Liver (tissue), 9 donors: ENCODE measurements around the gene DDX24. TPM values are rescaled to one million over a fixed set of nuclear protein-coding genes. Genes with fewer than 3 reads are reported as not detected.

Source experiments
- DNase-seq: peaks from one replicate; pipeline ENCODE4 v3.0.0-alpha.2; 2017; ENCODE audit warnings: low spot score
- H3K27ac ChIP-seq, 2 donors: one replicate each; pipeline ENCODE4 v1.7.0; 2013; ENCODE audit warnings: inconsistent platforms in 2 of 2, low read length in 2 of 2, control low read depth in 1 of 2, low read depth in 1 of 2, mild to moderate bottlenecking in 1 of 2
- H3K27me3 ChIP-seq, 4 donors: one replicate each; pipeline versions ENCODE4 v1.6.1 to v1.7.0; 2013; ENCODE audit warnings: low read length in 3 of 4, inconsistent platforms in 1 of 4, mild to moderate bottlenecking in 1 of 4, moderate library complexity in 1 of 4; ENCODE audit not compliant: control insufficient read depth in 4 of 4, insufficient read depth in 4 of 4
- H3K36me3 ChIP-seq, 4 donors: one replicate each; pipeline versions ENCODE4 v1.6.1 to v1.7.0; 2013; ENCODE audit warnings: low read length in 3 of 4, mild to moderate bottlenecking in 3 of 4, low read depth in 1 of 4, moderate library complexity in 1 of 4; ENCODE audit not compliant: control insufficient read depth in 4 of 4, insufficient read depth in 3 of 4
- H3K4me1 ChIP-seq, 4 donors: one replicate each; pipeline versions ENCODE4 v1.6.1 to v1.7.0; 2013; ENCODE audit warnings: low read length in 3 of 4, mild to moderate bottlenecking in 3 of 4, moderate library complexity in 1 of 4; ENCODE audit not compliant: control insufficient read depth in 4 of 4, insufficient read depth in 4 of 4
- H3K4me3 ChIP-seq, 3 donors: one replicate each; pipeline versions ENCODE4 v1.6.1 to v1.7.0; 2013; ENCODE audit warnings: low read length in 3 of 3, control low read depth in 1 of 3, low read depth in 1 of 3, mild to moderate bottlenecking in 1 of 3
- H3K9ac ChIP-seq, 2 donors: one replicate each; pipeline ENCODE4 v1.7.0; 2013; ENCODE audit warnings: low read length in 2 of 2, mild to moderate bottlenecking in 2 of 2, moderate library complexity in 2 of 2, control low read depth in 1 of 2, low read depth in 1 of 2
- H3K9me3 ChIP-seq, 4 donors: one replicate each; pipeline versions ENCODE4 v1.6.1 to v1.7.0; 2013; ENCODE audit warnings: low read length in 3 of 4; ENCODE audit not compliant: control insufficient read depth in 4 of 4
- ATF3 ChIP-seq: IDR thresholded peaks from 2 replicates; pipeline ENCODE4 v1.6.1; 2016; ENCODE audit warnings: antibody characterized with exemption
- CTCF ChIP-seq: fragments of 150-350 bp; IDR thresholded peaks from 2 replicates; pipeline ENCODE4 v1.5.1; 2017; ENCODE audit warnings: improper control_type of control experiment, low read depth, low read length; ENCODE audit not compliant: missing input control
- EGR1 ChIP-seq, 2 donors: IDR thresholded peaks; 2 replicates each; pipeline ENCODE4 v1.6.1; 2016 to 2018; ENCODE audit warnings: antibody characterized with exemption in 2 of 2, low read depth in 2 of 2
- FOXA1 ChIP-seq: IDR thresholded peaks from 2 replicates; pipeline ENCODE4 v1.6.1; 2016; ENCODE audit warnings: antibody characterized with exemption
- FOXA2 ChIP-seq: IDR thresholded peaks from 2 replicates; pipeline ENCODE4 v1.6.1; 2016; ENCODE audit warnings: antibody characterized with exemption
- GABPA ChIP-seq, 2 donors: IDR thresholded peaks in 1 of 2; conservative IDR thresholded peaks in 1 of 2; 2 replicates each; pipeline ENCODE4 v1.6.1; 2016; ENCODE audit warnings: antibody characterized with exemption in 2 of 2, mild to moderate bottlenecking in 1 of 2, moderate library complexity in 1 of 2
- HNF4A ChIP-seq, 2 donors: conservative IDR thresholded peaks; 2 replicates each; pipeline ENCODE4 v1.6.1; 2016; ENCODE audit warnings: antibody characterized with exemption in 2 of 2, mild to moderate bottlenecking in 2 of 2
- HNF4G ChIP-seq: IDR thresholded peaks from 2 replicates; pipeline ENCODE4 v1.6.1; 2016; ENCODE audit warnings: antibody characterized with exemption
- JUND ChIP-seq, 2 donors: IDR thresholded peaks; 2 replicates each; pipeline ENCODE4 v1.6.1; 2016; ENCODE audit warnings: antibody characterized with exemption in 2 of 2
- NR2F2 ChIP-seq: IDR thresholded peaks from 2 replicates; pipeline ENCODE4 v1.6.1; 2016; ENCODE audit warnings: antibody characterized with exemption
- RAD21 ChIP-seq, 2 donors: IDR thresholded peaks; 2 replicates each; pipeline ENCODE4 v1.6.1; 2016; ENCODE audit warnings: antibody characterized with exemption in 2 of 2, mild to moderate bottlenecking in 2 of 2
- RXRA ChIP-seq, 2 donors: IDR thresholded peaks; 2 replicates each; pipeline ENCODE4 v1.6.1; 2017 to 2018; ENCODE audit warnings: antibody characterized with exemption in 2 of 2, mild to moderate bottlenecking in 1 of 2
- SP1 ChIP-seq: IDR thresholded peaks from 2 replicates; pipeline ENCODE4 v1.6.1; 2018; ENCODE audit warnings: antibody characterized with exemption, mild to moderate bottlenecking
- TAF1 ChIP-seq: conservative IDR thresholded peaks from 2 replicates; pipeline ENCODE4 v1.6.1; 2016; ENCODE audit warnings: antibody characterized with exemption, mild to moderate bottlenecking
- YY1 ChIP-seq: IDR thresholded peaks from 2 replicates; pipeline ENCODE4 v1.6.1; 2016; ENCODE audit warnings: antibody characterized with exemption, mild to moderate bottlenecking
- WGBS: extraction: QIAGEN DNeasy Blood & Tissue Kit; methylation state at CpG from one replicate; pipeline ENCODE4 v1.1.7; 2013; 5-methylcytosine and 5-hydroxymethylcytosine counted together
- polyA plus RNA-seq, 2 donors: library from polyadenylated mRNA; stranded (reverse) in 1 of 2; unstranded in 1 of 2; fragments of 200-250 nt in 1 of 2; fragments of >200 nt in 1 of 2; fragmentation: Nextera tagmentation in 1 of 2; extraction: Ambion mirVana in 1 of 2; gene quantifications; one replicate each; pipeline versions ENCODE4 v1.2.1 to v1.2.3, GENCODE V29; 2013 to 2015
- total RNA-seq, 2 donors: library from RNA; depleted of rRNA; stranded (reverse); fragments of >200 nt; gene quantifications; one replicate each; pipeline ENCODE4 v1.2.3, GENCODE V29; 2014
- TF ChIP-seq, protein P1 (sequence below): IDR thresholded peaks from 2 replicates; pipeline ENCODE4 v1.6.1; 2016; ENCODE audit warnings: antibody characterized with exemption
- TF ChIP-seq, protein P2 (sequence below): IDR thresholded peaks from 2 replicates; pipeline ENCODE4 v1.6.1; 2016; ENCODE audit warnings: antibody characterized with exemption, mild to moderate bottlenecking
- donor health status: healthy.
- donor health status: healthy.
- donor health status: healthy.
- donor health status: healthy.
- donor health status: healthy.

DDX24 gene
- total and polyA plus RNA-seq, 4 donors = 33.8 to 59.7 (median 47.8) TPM

DNA sequence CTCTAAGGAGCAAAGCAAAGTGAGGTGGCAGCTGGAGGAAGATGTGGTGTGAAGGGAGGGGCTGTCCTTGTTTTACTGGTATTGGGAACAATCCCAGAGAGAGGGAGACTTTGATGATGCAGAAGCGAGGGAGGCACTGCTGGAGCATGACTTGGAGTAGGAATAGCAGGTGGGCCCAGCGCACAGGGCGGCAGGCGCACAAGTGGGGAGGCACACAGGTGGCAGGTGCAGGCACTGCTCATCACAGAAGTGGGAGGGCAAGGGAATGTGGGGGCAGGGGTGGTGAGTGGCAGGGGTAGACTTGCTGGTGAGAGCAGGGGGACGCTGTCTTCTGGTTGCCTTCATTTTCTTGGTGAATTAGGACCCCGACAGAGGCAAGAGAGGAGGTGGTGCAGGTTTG is 18.0 kb upstream of the DDX24 start (continued):
- TF ChIP-seq, protein P1, sequence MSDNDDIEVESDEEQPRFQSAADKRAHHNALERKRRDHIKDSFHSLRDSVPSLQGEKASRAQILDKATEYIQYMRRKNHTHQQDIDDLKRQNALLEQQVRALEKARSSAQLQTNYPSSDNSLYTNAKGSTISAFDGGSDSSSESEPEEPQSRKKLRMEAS = no peak
- TF ChIP-seq RXRA (IDR thresholded peaks at IDR 0.05) = no peak
- TF ChIP-seq TAF1 = no peak
- TF ChIP-seq EGR1 (IDR thresholded peaks at IDR 0.05; ENCODE audit: low read depth in 2 of 2) = no peak
- TF ChIP-seq HNF4A (conservative IDR thresholded peaks at IDR 0.05) = no peak
- no peak for TF ChIP-seq FOXA1

- Histone ChIP-seq H3K36me3 (no peaks in the 10 kb centered on the region), H3K4me1 (no peaks in the 10 kb centered on the region), H3K27ac (no peak overlapping the region), H3K27me3 (no peaks in the 10 kb centered on the region), H3K4me3 (no peak overlapping the region), H3K9ac (no peak overlapping the region), H3K9me3 (no peaks in the 10 kb centered on the region)
- no peak for DNase-seq
- 71% methylated on average over 10 of the region's 10 CpGs for WGBS
- no peak for TF ChIP-seq RXRA (IDR thresholded peaks at IDR 0.05)
- TF ChIP-seq FOXA2 = no peak
- no peak for TF ChIP-seq TAF1
- no peak for TF ChIP-seq CTCF
- no peak for TF ChIP-seq SP1
- TF ChIP-seq EGR1 (IDR thresholded peaks at IDR 0.05; ENCODE audit: low read depth in 2 of 2) = no peak
- TF ChIP-seq GABPA (IDR thresholded peaks at IDR 0.05 in 1 of 2, conservative IDR thresholded peaks at IDR 0.05 in 1 of 2) = no peak
- TF ChIP-seq NR2F2 = no peak
- TF ChIP-seq ATF3 = no peak
- no peak for TF ChIP-seq HNF4A (conservative IDR thresholded peaks at IDR 0.05)
- TF ChIP-seq, protein P2, sequence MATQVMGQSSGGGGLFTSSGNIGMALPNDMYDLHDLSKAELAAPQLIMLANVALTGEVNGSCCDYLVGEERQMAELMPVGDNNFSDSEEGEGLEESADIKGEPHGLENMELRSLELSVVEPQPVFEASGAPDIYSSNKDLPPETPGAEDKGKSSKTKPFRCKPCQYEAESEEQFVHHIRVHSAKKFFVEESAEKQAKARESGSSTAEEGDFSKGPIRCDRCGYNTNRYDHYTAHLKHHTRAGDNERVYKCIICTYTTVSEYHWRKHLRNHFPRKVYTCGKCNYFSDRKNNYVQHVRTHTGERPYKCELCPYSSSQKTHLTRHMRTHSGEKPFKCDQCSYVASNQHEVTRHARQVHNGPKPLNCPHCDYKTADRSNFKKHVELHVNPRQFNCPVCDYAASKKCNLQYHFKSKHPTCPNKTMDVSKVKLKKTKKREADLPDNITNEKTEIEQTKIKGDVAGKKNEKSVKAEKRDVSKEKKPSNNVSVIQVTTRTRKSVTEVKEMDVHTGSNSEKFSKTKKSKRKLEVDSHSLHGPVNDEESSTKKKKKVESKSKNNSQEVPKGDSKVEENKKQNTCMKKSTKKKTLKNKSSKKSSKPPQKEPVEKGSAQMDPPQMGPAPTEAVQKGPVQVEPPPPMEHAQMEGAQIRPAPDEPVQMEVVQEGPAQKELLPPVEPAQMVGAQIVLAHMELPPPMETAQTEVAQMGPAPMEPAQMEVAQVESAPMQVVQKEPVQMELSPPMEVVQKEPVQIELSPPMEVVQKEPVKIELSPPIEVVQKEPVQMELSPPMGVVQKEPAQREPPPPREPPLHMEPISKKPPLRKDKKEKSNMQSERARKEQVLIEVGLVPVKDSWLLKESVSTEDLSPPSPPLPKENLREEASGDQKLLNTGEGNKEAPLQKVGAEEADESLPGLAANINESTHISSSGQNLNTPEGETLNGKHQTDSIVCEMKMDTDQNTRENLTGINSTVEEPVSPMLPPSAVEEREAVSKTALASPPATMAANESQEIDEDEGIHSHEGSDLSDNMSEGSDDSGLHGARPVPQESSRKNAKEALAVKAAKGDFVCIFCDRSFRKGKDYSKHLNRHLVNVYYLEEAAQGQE = no peak
- TF ChIP-seq, protein P1 = no peak
- no peak for TF ChIP-seq YY1
These were observed 17.5 kb upstream of the DDX24 start for GRCh38 chr14:94098326-94098992.

DNA sequence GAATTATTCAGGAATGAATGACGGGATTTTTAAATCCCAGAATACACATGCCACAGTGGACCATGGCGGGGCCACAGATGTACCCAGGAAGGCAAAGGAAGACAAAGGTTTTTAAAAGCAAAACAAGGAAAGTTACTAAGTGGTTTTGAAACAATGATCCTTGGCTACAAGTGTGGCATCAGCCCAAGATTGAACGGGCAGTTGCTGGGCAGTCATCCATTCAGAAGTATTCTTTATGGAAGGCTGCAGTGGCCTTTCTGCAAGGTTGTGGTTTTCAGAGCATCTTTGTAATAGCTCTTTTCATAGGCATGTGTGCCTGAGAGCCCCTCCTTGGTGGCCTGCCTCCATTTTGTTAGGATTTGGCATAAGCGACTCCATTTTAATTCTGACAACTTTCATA is 16.1 kb upstream of the DDX24 start:
- no peaks in the 10 kb centered on the region for H3K27me3 ChIP-seq
- H3K4me1 ChIP-seq = no peaks in the 10 kb centered on the region
- no peaks in the 10 kb centered on the region for H3K9me3 ChIP-seq
- 97% methylated on average over 4 of the region's 4 CpGs for WGBS
- H3K9ac ChIP-seq = no peak overlapping the region
- no peak for DNase-seq
- H3K36me3 ChIP-seq = no peaks in the 10 kb centered on the region
- H3K4me3 ChIP-seq = no peak overlapping the region
- H3K27ac ChIP-seq = no peak overlapping the region
- TF ChIP-seq TAF1 (no peak), HNF4G (no peak), NR2F2 (no peak), CTCF (no peak), RAD21 (IDR thresholded peaks at IDR 0.05) (no peak), FOXA2 (no peak), JUND (IDR thresholded peaks at IDR 0.05) (no peak), EGR1 (IDR thresholded peaks at IDR 0.05; ENCODE audit: low read depth in 2 of 2) (no peak), HNF4A (conservative IDR thresholded peaks at IDR 0.05) (no peak), GABPA (IDR thresholded peaks at IDR 0.05 in 1 of 2, conservative IDR thresholded peaks at IDR 0.05 in 1 of 2) (no peak)
- TF ChIP-seq, protein P2 = no peak
